NCI-H2196 treated with DMSO at 0.1 percent for 48 hours (cell line): ENCODE data around the gene TTC4.

Experiments
- DNase-seq: peaks from one replicate; lab custom pipeline; 2025; ENCODE audit not compliant: unreplicated experiment; lab: John Stamatoyannopoulos, UW

TTC4 gene

GRCh38 chr1:54715493-54716298 is at the start of gene TTC4:
TTC4 (plus strand) TSS chr1:54715861; CDS start chr1:54715909, 48 bp downstream.
- DNase-seq = peak; percentile 62

GRCh38 chr1:54666333-54666732 is 49.3 kb upstream of the TTC4 start:
- DNase-seq = no peak

- no peak for DNase-seq
Observed at GRCh38 chr1:54667797-54668196, 47.9 kb upstream of the TTC4 start.

GRCh38 chr1:54668567-54668966 is 47.1 kb upstream of the TTC4 start:
- no peak for DNase-seq

GRCh38 chr1:54671985-54672608 is 43.6 kb upstream of the TTC4 start:
- DNase-seq = peak; percentile 35

- no peak for DNase-seq
Observed at GRCh38 chr1:54678776-54679643, 36.7 kb upstream of the TTC4 start.

GRCh38 chr1:54679706-54680105 is 36.0 kb upstream of the TTC4 start:
- DNase-seq = no peak

GRCh38 chr1:54680387-54680786 is 35.3 kb upstream of the TTC4 start:
- DNase-seq = no peak

- DNase-seq = peak; percentile 13
Observed at GRCh38 chr1:54681358-54681757, 34.3 kb upstream of the TTC4 start.

- no peak for DNase-seq
Observed at GRCh38 chr1:54683453-54683852, 32.2 kb upstream of the TTC4 start.

- no peak for DNase-seq
Observed at GRCh38 chr1:54685335-54685905, 30.2 kb upstream of the TTC4 start.

GRCh38 chr1:54686155-54686554 is 29.5 kb upstream of the TTC4 start:
- DNase-seq = no peak

- DNase-seq = no peak
Observed at GRCh38 chr1:54694771-54695170, 20.9 kb upstream of the TTC4 start.

GRCh38 chr1:54695221-54695620 is 20.4 kb upstream of the TTC4 start:
- DNase-seq = no peak

- no peak for DNase-seq
Observed at GRCh38 chr1:54695764-54696163, 19.9 kb upstream of the TTC4 start.

GRCh38 chr1:54696262-54696661 is 19.4 kb upstream of the TTC4 start:
- DNase-seq = no peak

- no peak for DNase-seq
Observed at GRCh38 chr1:54697896-54698295, 17.8 kb upstream of the TTC4 start.

- no peak for DNase-seq
Observed at GRCh38 chr1:54698346-54698745, 17.3 kb upstream of the TTC4 start.

- DNase-seq = no peak
Observed at GRCh38 chr1:54699936-54700525, 15.6 kb upstream of the TTC4 start.

GRCh38 chr1:54701066-54701465 is 14.6 kb upstream of the TTC4 start:
- no peak for DNase-seq

GRCh38 chr1:54701996-54702395 is 13.7 kb upstream of the TTC4 start:
- DNase-seq = no peak
